Type B pancreatic cell (in vitro differentiated cells): ENCODE results near the gene INPP5J. TPM values are rescaled to one million over a fixed set of nuclear protein-coding genes. Genes with fewer than 3 reads are reported as not detected.
A peak's percentile ranks its signal among the peaks of the same experiment; 100 is the strongest.

Source experiments
- DNase-seq: peaks from one replicate; pipeline ENCODE4 v3.0.0; 2021; ENCODE audit warnings: mixed read lengths; ENCODE audit not compliant: unreplicated experiment; ENCODE audit errors: extremely low spot score
- H3K27ac Mint-ChIP-seq: 2 replicates; pipeline ENCODE4 v1.8.0; 2021; ENCODE audit warnings: mild to moderate bottlenecking, mixed read lengths
- H3K27me3 Mint-ChIP-seq: 2 replicates; pipeline ENCODE4 v1.8.0; 2021; ENCODE audit warnings: mixed read lengths
- H3K36me3 Mint-ChIP-seq: 2 replicates; pipeline ENCODE4 v1.8.0; 2021; ENCODE audit warnings: mixed read lengths
- H3K4me1 Mint-ChIP-seq: one replicate; pipeline ENCODE4 v1.8.0; 2021; ENCODE audit warnings: mixed read lengths; ENCODE audit not compliant: unreplicated experiment
- H3K4me3 Mint-ChIP-seq: 2 replicates; pipeline ENCODE4 v1.8.0; 2021; ENCODE audit warnings: mild to moderate bottlenecking, mixed read lengths
- H3K9me3 Mint-ChIP-seq: 2 replicates; pipeline ENCODE4 v1.8.0; 2021; ENCODE audit warnings: mixed read lengths
- CTCF ChIP-seq: fragments of 200-600 bp; sonication (generic); conservative IDR thresholded peaks from 2 replicates; pipeline ENCODE4 v1.5.0; 2021; ENCODE audit warnings: antibody characterized with exemption, mild to moderate bottlenecking
- total RNA-seq: library from RNA; stranded (reverse); gene quantifications from 2 replicates; pipeline ENCODE4 v1.2.1, GENCODE V29; 2021; ENCODE audit warnings: low replicate concordance

INPP5J gene
- total RNA-seq, 1 donor from 2014 or later: 8.7 TPM

DNA sequence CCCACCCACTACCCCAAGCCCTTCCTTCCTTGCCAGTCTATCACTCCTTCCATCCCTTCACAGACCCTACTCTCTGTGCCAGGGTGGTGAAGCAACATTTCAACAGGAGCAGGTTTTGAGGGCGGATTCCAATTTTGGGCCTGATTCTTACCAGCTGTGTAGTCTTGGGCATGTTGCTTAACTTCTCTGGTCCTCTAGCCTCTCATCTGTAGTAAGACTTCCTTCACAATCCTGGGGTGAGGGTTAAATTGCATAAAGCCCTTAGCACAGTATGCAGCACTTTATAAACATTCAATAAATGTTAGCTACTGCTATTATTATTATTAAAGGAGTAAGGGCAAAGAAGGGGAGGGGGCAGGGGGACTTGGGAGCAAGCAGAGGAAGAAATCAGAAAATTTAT, 32.2 kb downstream of the INPP5J start:
- Mint-ChIP-seq H3K27ac (no peak overlapping the region), H3K4me3 (no peak overlapping the region), H3K4me1 (peaks cover 4% of the 10 kb centered on the region), H3K36me3 (peaks cover 2% of the 10 kb centered on the region), H3K27me3 (peaks cover 28% of the 10 kb centered on the region), H3K9me3 (no peaks in the 10 kb centered on the region)
- TF ChIP-seq CTCF: no peak
- no peak for DNase-seq

DNA sequence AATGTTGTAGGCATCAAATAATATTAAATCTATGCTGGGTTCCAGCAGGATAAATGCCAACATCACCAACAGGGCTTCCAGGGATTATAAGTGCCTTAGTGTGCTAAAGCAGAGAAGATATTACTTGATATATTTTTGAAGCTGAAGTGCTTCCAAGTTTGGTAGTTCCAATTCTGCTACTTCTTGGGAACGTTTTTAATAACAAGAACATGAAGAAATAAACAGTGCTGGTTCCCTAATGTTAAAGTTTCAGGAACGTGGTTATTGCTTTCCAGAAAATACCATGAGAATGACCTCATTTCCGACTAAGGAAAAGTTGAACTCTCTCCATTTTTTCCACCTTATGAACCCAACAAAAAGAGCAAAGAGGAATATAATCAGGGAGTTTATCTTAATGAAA, 32.7 kb downstream of the INPP5J start:
- Mint-ChIP-seq H3K4me1 (peaks cover 4% of the 10 kb centered on the region), H3K9me3 (no peaks in the 10 kb centered on the region), H3K27ac (no peak overlapping the region), H3K4me3 (no peak overlapping the region), H3K27me3 (peaks cover 28% of the 10 kb centered on the region), H3K36me3 (peaks cover 4% of the 10 kb centered on the region)
- DNase-seq: no peak
- no peak for TF ChIP-seq CTCF

DNA sequence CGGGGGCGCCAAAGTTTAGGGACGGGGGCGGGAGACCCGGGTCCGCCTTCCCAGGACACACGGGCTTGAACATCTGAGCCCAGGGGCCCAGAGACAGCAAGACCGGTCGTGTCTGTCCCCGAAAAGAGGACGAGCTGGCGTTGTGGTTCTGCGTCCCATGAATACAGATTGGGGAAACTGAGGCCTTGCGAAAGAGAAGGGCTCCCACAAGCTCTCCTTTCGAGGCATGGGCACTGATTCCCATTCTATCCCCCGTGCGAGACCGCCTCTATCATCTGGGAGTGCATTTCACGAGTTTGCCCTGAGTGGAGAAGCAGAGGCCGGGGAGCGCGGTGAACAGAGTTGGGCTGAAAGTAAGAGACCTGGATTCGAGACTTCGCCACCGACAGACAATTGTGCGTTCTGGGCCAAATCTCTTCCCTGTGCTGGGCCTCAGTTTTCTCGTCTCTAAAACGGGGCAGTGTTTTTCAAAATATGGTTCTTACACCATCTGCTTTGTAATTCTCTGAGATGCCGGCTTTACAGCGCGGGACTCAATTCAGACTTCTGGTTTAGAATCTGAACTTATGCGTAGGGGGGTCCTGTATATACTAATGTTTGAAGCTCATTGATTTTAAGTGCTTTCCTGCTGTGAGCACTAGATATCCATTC, 37.7 kb downstream of the INPP5J start:
- Mint-ChIP-seq H3K27me3 (peaks cover 27% of the 10 kb centered on the region), H3K4me3 (peak overlapping the region; percentile 100), H3K36me3 (peaks cover 7% of the 10 kb centered on the region), H3K9me3 (no peaks in the 10 kb centered on the region), H3K27ac (peak overlapping the region; percentile 96), H3K4me1 (peaks cover 23% of the 10 kb centered on the region)
- no peak for TF ChIP-seq CTCF
- DNase-seq: no peak

DNA sequence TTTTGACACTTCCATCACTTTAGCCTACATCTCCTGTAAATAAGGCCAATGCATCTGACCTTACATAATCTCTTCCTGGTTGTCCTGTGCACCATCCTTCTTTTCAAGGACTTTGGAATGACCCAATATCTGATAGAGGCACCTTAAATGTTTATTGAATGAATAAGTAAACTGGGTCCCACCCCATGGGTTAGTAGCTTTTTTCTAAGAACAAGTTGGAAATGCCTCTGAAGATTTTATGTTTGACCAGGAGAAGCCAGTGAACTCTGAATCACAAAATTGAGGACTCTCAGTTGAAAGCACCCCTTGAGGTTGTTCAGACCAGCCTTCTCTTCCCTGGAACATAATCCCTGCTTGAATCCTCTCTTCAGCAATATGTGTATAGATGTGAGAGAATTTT, 38.6 kb downstream of the INPP5J start:
- Mint-ChIP-seq H3K4me3 (peak overlapping the region; percentile 100), H3K36me3 (peaks cover 12% of the 10 kb centered on the region), H3K9me3 (no peaks in the 10 kb centered on the region), H3K4me1 (peaks cover 23% of the 10 kb centered on the region), H3K27ac (no peak overlapping the region), H3K27me3 (peaks cover 22% of the 10 kb centered on the region)
- no peak for TF ChIP-seq CTCF
- no peak for DNase-seq

- peaks cover 23% of the 10 kb centered on the region for H3K4me1 Mint-ChIP-seq
- peak overlapping the region; percentile 100 for H3K4me3 Mint-ChIP-seq
- H3K9me3 Mint-ChIP-seq: no peaks in the 10 kb centered on the region
- H3K36me3 Mint-ChIP-seq: peaks cover 12% of the 10 kb centered on the region
- H3K27ac Mint-ChIP-seq: peak overlapping the region; percentile 53
- no peak for TF ChIP-seq CTCF
- peaks cover 19% of the 10 kb centered on the region for H3K27me3 Mint-ChIP-seq
- no peak for DNase-seq
Measured at GRCh38 chr22:31162015-31162765, 39.4 kb downstream of the INPP5J start.
